A204.1 (cell line): ENCODE measurements around the gene CEP72.
"Not testable (repeated sequence)": the region's sequence is repeated elsewhere in the genome, so short reads cannot be mapped to it uniquely, and the experiment has no call there.

Experiments used
- FAIRE-seq: peaks from 2 replicates; lab custom pipeline; 2012; peaks lifted over from hg19 to GRCh38; lab: Jason Lieb, UNC

CEP72 gene

DNA sequence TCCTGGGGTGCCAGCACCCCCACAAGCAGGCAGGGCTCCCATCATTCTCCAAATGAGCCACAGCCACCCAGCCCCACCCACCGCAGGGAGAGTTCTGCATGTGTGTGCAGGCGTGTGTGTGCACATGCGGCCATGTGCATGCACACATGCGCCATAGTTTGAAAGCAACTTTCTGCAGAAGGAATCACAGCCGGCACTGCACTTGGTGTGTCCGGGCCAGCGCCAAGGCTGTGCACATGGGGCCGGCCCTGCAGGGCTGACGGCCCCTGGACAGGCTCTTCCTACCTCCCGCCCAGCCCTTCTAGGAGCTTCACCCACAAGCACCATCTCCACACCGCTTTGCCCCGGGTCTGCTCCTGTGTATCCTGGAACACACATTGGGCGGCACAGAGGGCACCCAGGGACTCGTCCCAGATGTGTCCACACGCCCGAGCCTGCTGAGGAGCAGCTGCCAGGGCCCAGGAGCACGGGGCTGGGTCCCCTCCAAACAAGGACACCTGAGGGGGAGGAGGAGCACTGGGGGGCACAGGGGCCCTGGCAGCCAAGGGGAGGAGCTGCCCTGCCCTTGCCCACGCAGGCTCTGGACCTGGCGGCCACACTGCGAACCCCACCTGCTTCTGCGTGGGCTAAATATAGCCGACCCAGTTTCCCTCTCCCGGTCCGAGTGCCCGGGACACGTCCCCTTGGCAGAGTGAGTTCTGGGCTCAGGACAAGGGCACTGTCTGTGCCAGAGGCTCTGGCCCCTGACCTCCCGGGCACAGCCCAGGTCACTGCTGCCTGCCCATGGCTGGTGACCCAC, 61.9 kb downstream of the CEP72 start:
- FAIRE-seq, result no peak

DNA sequence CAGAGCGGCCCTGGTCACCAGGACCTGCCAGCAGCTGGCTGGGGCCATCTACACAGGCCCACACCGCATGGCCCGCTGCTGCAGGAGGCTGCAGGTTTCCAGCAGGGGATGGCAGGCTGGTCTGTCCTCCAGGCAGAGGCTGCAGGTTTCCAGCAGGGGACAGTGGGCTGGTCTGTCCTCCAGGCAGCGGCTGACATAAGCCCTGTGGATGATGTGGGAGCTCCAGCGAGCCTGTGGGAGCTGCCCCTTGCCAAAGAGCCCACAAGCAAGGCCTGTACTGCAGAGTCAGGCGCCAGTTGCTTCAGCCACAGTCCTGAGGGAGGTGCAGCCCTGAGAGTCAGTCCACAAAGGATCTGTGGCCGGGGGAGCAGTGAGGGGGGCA, 62.5 kb downstream of the CEP72 start:
- no peak for FAIRE-seq

DNA sequence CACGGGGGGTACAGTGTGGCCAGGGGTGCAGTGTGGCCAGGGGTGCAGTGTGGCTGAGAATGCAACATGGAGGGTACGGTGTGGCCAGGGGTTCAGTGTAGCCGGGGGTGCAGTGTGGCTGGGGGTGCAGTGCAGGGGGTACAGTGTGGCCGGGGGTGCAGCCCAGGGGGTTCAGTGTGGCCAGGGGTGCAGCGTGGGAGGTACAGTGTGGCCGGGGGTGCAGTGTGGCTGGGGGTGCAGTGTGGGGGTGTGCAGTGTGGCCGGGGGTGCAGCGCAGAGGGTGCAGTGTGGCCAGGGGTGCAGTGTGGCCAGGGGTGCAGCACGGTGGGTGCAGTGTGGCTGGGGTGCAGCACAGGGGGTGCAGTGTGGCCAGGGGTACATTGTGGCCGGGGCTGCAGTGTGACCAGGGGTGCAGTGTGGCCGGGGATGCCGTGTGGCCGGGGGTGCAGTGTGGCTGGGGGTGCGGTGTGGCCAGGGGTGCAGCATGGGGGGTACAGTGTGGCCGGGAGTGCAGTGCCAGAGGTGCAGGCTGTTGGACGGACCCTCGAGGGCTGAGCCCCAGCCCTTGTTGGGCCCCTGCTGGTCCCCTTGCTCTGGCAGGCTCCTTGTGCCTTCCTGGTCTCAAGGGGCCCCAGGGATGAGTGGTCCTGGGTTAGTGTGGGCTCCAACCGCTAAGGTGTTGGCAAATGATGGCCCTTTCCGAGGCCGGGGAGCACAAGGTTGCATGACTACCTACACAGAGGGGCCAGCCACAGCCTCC, 63.2 kb downstream of the CEP72 start:
- FAIRE-seq, result no peak

DNA sequence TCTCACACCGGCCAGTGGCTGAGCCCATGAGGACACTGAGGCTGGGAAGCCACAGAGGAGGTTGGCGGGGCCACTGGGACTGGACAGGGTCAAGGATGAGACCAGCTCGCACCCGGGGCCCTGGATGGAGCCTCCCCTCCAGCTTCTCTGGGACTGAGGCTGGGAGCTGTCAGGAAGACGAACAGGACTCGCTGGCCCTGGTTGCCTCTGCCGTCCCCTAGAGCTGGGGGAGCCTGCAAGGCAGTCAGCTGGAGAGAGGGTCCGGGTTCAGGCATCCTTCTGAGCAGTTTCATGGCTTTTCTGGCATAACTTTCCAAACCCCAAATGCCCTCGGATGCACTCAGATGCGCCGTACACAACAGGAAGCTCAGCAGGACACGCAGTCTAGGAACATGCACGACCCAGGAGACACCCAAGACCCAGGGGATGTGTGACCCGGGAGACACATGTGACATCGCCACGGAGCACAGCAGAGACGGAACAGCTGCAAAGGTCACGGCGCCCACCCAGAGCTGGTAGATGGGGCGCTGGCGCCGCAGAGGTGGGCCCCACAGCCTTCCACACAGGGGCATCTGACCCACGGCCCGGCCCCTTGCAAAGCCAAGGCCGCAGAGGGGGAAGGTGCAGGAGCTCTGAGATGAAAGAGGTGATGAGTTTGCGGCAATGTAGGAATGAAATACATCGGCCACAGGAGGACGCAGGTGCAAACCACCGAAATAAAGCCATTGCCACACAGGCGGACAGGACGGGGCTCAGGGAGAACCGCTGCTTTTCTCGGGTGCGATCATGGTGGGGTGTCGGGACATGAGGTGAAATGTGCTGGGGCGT, 63.9 kb downstream of the CEP72 start:
- no peak for FAIRE-seq

DNA sequence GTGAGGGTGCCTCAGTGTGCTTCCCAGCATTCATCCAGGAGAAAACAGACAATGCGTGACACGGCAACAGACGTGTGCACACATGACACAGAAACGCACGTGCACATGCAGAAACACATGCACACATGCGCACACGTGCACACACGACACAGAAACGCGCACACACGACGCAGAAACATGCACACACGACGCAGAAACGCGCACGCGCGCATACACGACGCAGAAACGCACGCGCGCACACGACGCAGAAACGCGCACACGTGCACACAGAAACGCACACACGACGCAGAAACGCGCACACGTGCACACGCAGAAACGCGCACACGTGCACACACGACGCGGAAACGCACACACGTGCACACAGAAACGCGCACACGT, 64.5 kb downstream of the CEP72 start:
- FAIRE-seq, result no peak

DNA sequence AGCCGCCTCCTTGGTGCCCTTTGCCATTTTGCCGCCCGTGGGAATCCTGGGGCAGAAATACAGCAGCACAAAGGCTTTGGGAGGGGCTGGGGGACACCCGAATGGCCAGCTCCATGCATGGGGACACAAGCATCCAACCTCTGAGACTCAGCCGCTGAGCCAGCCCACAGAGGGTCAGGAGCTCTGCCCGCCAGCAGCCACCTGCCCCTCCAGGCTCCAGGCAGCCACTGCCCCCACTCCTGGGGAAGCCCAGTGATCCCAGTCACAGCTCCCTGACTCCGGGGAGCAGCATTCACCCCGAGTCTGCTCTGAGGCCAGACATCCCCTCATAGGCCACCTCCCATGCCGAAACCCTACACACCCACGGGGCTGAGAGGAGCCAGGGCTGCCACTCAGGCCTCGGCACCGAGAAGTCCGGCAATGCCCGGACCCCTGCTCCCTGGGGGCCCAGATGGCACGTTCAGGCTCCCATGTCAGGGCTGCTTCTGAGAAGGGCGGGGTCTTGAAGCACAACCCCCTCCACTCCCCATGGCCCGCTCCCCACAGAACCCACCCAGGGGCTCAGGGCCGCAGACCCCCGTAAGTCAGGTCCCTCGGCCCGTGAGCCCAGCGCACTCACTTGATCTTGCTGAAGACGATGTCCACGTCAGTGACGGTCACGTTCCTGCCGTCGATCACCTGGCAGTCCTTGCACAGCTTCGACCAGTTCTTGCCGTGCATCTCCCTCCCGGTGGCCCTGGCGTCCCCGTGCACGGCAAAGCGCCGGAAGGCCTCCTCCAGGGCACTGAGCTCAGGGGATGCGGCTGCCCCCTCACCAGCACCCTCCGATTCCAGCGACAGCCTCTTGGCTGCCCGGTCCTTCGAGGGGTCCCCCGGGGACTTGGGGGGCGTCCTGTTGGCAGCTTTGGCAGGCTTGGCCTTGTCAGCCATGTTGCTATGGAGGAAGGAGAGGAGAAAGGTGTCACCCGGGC, 65.3 kb downstream of the CEP72 start:
- FAIRE-seq, result no peak

DNA sequence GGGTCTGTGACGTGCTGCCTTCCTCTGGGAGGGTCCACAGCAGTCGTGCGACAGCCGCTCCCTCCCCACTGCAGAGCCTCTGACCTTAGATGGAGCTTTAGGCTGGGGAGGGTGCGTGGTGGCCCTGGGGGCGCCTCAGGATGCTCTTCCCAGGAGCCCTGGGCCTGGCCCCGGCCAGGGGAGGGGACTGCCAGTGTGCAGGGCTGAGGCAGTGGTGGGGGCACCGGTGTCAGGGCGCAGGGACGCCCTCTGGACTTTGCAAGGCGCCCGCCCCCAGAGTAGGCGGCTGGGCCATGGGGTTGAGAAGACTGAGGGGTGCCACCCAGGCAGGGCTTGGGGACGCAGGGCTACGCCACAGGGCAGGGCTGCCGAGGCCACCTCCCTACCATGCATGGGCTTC, 66.4 kb downstream of the CEP72 start:
- FAIRE-seq, result not testable (repeated sequence)

DNA sequence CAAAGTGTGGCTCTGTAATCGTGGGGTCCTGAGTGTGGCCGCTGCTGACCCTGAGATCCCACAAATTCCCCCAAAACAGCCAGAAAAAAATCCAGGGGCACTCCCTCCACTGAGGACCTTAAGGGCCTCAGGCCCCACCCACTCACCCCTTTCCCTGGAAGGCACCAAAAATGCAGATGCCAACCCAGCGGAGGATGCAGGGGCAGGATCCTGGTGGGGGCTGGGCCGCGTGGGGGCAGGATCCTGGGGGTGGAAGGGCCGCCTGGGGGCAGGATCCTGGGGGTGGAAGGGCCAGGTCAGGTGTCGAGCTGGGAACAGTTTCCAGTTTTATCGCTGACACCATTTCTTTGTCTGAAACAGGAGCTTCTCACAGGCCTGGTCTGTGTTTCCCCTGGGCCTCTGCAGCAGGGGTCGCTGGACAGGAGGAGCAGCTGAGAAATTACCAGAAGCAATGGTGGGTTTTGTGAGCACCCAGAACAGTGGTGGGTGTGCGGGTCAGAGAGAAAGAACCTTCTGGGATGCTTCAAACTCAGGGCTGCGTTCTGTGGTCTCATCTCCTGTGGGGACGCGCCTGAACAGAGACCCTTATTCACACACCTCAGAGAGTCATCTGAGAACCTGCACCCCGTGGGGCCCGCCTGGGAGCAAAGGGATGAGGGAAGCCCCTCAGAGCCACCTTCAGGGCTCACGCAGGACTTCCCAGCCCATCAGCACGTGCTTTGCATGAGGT, 67.2 kb downstream of the CEP72 start:
- not testable (repeated sequence) for FAIRE-seq

DNA sequence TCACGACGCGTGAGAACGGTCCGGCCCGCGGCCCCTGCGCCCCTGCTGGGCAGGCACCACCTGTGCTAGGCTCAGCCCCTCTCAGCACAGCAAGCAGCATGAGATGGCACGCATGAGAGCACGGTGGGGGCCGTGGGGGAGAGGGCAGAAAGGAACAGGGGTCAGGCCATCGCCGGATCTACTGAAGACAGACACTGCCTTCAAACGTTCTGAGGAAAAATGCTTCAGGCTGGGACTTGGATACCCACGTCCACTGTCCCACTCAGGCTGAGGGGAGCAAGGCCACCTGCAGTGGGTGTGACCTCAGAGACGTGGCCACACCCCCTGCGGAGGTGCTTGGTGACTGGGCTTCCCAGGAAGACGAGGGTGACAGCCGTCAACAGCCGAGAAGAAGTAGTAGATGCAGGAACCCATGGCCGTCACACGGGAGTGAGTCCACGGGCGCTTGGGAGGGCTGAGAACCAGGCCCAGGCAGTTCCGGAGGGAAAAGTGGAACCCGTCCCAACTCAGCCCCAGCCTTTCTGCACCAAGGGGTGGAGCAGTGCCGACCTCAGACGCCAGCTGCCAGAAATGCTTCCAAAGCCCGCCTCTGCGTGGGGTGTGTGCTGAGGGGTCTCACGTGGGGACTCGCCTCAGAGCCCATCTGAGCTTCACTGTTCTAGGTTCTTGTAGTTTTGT, 68.1 kb downstream of the CEP72 start:
- FAIRE-seq, result not testable (repeated sequence)

DNA sequence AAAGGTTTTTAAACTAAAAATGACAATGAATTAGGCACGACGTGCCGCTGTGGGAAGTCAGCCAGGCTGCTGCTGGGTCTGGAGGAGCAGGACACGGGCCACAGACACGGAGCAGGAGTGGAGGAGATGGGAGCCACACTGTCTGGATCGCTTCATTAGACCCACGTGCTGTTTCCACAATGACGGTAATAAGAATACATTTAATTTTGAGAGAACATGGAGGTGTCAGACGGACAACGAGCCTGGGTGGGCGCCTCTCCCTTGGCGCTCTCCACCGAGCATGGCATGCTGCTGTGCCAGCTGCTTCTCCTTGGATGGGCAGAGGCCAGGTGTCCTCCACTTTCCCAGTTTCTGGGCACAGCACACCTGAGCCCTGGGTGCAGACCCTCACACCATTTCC, 68.7 kb downstream of the CEP72 start:
- FAIRE-seq, result not testable (repeated sequence)

DNA sequence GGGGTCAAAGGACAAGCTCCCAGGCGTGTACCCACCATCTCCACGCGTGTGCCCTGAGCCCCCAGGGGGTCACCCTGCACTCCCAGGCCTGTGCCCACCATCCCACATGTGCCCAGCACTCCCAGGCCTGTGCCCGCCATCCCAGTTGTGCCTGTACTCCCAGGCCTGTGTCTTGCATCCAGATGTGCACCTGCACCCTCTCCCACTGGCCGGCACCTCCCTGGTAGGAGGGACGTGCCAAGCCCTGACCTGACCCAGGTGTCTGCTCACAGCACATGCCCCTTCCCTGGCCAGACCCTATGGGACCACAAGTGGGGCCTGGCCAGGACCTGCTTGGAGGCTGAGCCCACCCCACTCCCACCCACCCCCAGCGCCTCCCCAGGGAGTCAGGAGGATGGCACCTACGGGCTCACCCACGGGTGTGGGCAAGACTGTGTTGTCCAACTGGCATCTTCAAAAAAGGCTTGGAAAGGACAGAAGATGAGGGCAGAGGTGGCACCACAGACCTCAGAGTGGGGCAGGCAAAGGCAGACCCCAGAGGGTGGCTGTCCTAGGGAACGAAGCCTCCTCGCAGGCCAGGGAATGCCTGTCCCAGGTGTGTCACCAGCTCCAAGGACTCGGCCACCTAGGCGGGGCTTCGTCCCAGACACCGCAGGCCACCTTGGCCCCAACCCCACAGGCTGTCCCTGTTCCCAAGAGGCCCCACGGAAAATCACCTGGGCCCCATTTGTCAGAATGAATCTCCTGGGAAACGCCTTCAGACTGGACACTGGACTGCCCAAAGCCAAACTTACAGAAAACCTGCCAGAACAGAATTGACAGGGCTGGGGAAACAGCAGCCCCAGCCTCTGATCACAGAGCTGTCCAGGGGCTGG, 69.4 kb downstream of the CEP72 start:
- FAIRE-seq, result not testable (repeated sequence)

DNA sequence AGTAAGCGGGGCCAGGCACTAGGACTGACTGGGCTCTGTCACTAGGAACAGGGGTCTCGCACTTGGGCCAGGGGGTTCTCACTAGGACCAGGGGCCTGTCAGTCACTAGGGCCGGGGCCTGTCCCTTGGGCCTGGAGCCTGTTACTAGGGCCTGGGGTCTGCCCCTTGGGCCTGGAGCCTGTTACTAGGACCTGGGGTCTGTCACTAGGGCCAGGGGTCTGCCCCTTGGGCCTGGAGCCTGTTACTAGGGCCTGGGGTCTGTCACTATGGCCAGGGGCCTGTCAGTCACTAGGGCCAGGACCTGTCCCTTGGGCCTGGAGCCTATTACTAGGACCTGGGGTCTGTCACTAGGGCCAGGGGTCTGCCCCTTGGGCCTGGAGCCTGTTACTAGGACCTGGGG, 70.1 kb downstream of the CEP72 start:
- not testable (repeated sequence) for FAIRE-seq

DNA sequence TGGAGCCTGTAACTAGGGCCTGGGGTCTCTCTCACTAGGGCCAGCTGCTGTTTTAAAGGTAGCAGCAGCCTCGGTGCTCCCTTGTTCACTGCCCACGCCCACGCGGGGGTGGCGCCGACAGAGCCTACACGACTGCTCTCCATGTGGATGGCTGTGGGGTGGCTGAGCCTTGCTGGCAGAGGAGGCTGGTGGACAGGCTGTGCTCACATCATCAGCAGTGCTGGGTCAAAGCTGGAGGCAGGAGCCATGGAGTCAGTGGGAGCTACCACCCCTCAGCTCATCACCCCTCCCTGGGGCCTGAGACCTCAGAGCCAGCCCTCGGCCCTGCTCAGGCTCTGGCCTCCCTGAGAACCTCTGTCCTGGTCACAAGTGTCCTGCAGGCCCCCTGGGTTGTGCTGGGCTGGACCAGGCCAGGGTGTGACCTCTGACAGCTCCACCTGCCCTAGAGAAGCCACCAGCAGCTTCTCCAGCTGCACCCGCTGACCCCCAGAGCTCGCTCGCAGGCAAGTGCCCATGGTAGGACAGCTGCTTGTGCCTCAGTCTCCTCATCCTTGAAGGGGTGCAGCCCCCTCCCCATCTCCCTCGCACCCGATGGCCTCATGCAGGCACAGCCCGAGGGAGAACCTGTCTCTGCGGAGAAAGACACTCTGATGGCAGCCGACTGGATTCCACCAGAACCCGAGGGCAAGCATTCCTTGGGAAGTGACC, 70.7 kb downstream of the CEP72 start:
- FAIRE-seq, result not testable (repeated sequence)

DNA sequence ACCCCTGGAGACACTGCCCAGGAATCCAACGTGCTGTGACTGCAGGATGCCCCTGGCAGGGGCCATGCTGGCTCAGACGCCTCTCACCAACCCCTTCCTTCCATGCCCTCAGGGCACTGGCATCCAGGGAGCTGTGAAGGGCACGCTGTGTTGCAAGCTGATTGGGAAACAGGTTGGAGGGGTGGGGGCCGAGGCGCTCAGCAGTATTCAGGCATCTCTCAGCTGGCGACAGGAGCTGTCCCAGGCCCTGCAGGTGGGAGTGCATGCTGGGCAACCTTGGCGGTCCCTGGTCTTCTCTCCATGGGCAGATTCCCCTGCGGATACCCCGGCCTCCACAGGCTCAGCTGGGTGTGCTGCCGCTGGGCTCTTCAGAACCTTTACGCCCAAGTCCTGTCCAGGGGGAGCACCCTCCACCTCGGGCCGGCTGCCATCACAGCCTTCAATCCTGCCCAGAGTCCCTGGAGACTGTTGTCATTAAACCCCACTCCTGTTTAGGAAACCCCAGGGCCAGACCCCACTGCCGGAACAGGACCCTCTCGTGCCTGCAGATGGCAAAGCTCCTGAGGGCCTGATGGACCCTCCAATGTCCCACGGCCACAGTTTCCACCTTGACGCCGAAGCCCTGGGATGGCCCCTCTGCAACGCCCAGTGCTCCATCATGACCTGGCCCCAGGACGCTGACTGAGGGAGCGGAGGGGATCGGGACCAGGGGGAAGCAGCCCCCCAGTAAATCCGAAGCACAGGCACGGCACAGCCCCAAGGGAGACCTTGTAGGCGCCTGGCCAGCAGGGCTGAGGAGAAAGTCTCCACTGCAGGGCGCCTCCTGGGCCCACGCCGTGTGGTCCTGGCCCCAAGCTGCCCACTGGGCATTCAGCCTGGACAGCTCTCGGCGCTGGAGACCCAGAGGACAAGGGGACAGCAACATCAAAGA, 71.7 kb downstream of the CEP72 start:
- no peak for FAIRE-seq

DNA sequence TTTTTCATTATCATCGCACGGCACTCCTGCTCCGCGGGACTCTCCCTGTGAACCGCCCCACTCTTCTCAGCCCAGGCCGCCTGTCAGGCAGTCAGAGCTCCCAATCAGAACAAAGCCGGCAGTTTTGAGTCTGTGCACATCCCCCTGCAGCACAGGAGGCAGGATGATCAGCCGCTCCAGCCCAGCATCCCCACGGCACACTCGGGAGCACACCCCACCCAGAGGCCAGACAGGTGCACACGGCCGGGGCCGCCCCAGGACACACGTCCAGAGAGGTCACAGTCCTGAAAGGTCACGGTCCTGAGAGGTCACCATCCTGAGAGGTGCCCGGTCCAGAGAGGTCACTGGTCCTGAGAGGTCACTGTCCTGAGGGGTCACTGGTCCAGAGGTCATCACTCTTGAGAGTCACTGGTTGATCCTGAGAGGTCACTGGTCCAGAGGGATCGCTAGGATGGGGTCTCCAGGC, 72.6 kb downstream of the CEP72 start:
- FAIRE-seq, result no peak

DNA sequence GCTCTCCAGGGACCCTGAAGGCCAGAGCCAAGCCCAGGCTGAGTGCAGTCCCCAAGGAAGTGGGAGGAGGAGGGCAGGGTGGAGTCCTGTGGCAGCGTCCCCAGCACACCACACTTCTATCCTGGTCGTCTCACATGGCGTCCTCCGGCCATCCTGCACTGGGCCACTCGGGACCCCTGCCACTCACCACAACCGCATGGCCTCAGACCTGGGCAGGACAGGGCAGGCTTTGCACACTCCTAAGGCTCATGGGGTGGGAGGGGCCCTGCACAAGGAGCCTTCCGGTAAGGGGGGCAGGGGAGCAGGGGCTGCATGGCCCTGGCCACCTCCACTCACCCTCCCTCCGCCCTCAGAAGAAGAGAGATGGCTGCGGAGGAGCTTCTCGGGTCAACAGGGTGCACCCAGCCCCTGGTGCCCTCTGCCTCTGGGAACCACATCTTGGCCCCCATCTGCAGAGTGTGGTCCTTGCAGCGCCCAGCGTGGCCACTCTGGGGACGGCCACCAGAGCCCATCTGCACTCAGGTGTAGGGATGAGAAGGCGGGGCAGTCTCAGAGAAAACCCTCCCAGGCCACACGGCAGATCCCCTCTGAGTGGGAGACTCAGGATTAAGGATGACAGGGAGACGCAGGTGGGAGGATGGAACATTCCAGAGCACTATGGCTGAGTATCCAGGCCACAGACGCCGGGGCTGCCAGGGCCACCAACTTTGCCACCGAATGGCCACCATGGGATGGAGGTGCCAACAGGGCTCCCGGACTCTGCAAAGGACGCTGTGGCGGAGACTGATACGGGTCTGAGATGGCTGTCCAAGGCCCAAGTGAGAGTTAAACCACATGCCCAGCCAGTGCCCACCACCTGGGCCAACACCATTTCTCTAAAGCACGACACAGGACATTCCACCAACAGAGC, 73.4 kb downstream of the CEP72 start:
- no peak for FAIRE-seq
